ENCODE measurements around the gene EYS.

Gene EYS

DNA sequence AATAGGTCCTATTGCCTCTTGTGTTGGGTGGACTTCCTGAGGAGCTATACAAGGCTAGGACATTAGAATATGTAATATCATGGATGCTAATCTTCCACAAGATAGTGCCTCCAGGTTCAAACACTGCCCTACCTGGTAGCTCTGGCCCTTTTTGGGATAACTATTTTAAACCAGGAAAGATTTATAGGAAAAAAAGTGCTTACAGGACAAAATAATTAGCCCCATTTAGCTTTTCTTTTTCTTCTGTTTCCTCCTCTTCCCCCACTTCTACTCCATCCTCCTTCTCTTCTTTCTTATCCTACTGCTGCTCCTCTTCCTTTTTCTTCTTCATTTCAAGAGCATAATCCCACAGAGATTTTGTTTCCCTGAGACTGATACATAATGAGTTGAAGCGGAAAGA lies 1104.0 kb downstream of the EYS start:
- TF ChIP-seq POLR2AphosphoS5 (IDR thresholded peaks at IDR 0.05; ENCODE audit: low read depth, low read length): no peak
- TF ChIP-seq, protein P1, sequence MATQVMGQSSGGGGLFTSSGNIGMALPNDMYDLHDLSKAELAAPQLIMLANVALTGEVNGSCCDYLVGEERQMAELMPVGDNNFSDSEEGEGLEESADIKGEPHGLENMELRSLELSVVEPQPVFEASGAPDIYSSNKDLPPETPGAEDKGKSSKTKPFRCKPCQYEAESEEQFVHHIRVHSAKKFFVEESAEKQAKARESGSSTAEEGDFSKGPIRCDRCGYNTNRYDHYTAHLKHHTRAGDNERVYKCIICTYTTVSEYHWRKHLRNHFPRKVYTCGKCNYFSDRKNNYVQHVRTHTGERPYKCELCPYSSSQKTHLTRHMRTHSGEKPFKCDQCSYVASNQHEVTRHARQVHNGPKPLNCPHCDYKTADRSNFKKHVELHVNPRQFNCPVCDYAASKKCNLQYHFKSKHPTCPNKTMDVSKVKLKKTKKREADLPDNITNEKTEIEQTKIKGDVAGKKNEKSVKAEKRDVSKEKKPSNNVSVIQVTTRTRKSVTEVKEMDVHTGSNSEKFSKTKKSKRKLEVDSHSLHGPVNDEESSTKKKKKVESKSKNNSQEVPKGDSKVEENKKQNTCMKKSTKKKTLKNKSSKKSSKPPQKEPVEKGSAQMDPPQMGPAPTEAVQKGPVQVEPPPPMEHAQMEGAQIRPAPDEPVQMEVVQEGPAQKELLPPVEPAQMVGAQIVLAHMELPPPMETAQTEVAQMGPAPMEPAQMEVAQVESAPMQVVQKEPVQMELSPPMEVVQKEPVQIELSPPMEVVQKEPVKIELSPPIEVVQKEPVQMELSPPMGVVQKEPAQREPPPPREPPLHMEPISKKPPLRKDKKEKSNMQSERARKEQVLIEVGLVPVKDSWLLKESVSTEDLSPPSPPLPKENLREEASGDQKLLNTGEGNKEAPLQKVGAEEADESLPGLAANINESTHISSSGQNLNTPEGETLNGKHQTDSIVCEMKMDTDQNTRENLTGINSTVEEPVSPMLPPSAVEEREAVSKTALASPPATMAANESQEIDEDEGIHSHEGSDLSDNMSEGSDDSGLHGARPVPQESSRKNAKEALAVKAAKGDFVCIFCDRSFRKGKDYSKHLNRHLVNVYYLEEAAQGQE (IDR thresholded peaks at IDR 0.05; ENCODE audit: insufficient read depth in 1 of 2, low read depth in 2 of 2, low read length in 2 of 2): no peak
- no peak for TF ChIP-seq TAF1 (IDR thresholded peaks at IDR 0.05; ENCODE audit: borderline replicate concordance, insufficient read depth, low read length)
- no peak for TF ChIP-seq FOXP2 (optimal IDR thresholded peaks at IDR 0.05; ENCODE audit: borderline replicate concordance, extremely low read depth, extremely low read length, insufficient read depth)
- no peak for TF ChIP-seq SIN3A (IDR thresholded peaks at IDR 0.05; ENCODE audit: borderline replicate concordance, insufficient read depth, low read length)

DNA sequence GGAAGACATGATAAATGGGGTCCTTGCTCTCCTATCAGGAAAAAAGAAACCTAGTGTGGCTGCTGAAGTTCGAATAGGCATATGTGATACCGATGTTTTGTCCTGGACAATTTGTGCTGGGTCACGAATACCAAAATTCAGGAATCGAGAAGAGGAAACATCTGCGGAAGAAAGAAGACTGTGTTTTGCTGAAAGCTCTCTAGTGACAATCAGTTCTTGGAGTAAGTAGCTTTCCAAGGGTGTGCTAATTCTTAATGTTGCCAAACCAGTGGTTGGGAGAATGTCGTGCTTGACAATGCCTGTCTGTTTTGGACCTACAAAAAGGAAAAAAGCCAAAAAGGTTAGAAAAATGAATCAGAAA lies 1115.4 kb downstream of the EYS start:
- TF ChIP-seq TAF1 (IDR thresholded peaks at IDR 0.05; ENCODE audit: borderline replicate concordance, insufficient read depth, low read length) (no peak), FOXP2 (optimal IDR thresholded peaks at IDR 0.05; ENCODE audit: borderline replicate concordance, extremely low read depth, extremely low read length, insufficient read depth) (no peak), SIN3A (IDR thresholded peaks at IDR 0.05; ENCODE audit: borderline replicate concordance, insufficient read depth, low read length) (no peak), POLR2AphosphoS5 (IDR thresholded peaks at IDR 0.05; ENCODE audit: low read depth, low read length) (no peak)
- TF ChIP-seq, protein P1 (IDR thresholded peaks at IDR 0.05; ENCODE audit: insufficient read depth in 1 of 2, low read depth in 2 of 2, low read length in 2 of 2): no peak

DNA sequence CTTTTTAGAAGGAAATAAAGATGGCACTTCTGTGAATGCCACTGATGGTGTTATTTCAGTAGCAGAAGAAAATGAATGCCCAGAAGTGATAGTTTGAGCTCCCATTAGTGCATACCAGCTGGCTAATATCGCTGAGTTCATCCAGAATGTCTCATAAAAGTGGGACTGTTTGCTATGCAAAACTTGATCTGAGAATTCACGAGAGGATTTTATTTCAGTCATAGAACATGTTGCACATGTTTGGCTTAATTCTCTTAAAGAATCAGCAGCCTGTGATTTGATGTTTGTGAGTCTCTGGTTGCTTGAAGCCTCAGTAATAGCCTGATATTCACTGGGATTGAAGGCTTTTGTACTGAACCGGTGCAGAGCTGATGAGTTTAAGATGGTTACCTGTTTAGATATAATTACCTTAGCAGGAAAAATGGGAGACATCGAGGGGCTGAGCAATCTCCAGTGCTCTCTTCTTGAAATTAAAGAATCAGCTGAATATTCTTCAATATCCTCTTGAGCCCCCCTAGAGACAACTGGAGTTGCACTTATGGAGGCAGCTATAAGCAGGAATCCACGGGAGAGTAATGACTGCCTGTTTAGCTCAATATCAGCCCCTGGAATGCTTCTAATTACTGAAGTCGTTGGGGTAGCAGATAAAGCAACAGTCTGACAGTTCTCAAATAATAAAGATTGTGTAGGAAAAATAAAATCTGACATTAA lies 1115.9 kb downstream of the EYS start:
- TF ChIP-seq, protein P1 (IDR thresholded peaks at IDR 0.05; ENCODE audit: insufficient read depth in 1 of 2, low read depth in 2 of 2, low read length in 2 of 2): no peak
- TF ChIP-seq FOXP2 (optimal IDR thresholded peaks at IDR 0.05; ENCODE audit: borderline replicate concordance, extremely low read depth, extremely low read length, insufficient read depth): no peak
- no peak for TF ChIP-seq TAF1 (IDR thresholded peaks at IDR 0.05; ENCODE audit: borderline replicate concordance, insufficient read depth, low read length)
- TF ChIP-seq POLR2AphosphoS5 (IDR thresholded peaks at IDR 0.05; ENCODE audit: low read depth, low read length): no peak

DNA sequence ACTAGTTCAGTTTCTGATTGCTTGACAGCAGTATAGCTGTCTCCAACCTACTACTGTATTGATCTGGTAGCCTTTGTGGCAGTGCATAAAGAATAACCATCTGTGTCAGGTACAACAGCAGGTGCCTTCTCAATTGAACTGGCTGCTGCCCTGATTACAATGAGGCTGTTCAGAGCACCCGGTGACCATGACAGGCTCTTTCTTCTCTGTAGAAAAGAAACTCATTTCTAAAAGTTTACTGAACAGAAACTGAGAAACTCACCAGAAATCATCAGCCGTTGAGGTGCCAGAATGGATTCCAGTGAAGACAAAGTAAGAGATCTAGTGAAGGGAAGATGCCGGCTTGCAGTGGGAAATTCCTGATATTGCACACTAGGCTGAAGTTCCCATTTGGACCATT lies 1117.1 kb downstream of the EYS start:
- TF ChIP-seq FOXP2 (optimal IDR thresholded peaks at IDR 0.05; ENCODE audit: borderline replicate concordance, extremely low read depth, extremely low read length, insufficient read depth) (no peak), SIN3A (IDR thresholded peaks at IDR 0.05; ENCODE audit: borderline replicate concordance, insufficient read depth, low read length) (no peak), POLR2AphosphoS5 (IDR thresholded peaks at IDR 0.05; ENCODE audit: low read depth, low read length) (no peak), TAF1 (IDR thresholded peaks at IDR 0.05; ENCODE audit: borderline replicate concordance, insufficient read depth, low read length) (no peak)
- TF ChIP-seq, protein P1 (IDR thresholded peaks at IDR 0.05; ENCODE audit: insufficient read depth in 1 of 2, low read depth in 2 of 2, low read length in 2 of 2): no peak
